ENCODE measurements around the gene BFAR.

The BFAR gene

DNA sequence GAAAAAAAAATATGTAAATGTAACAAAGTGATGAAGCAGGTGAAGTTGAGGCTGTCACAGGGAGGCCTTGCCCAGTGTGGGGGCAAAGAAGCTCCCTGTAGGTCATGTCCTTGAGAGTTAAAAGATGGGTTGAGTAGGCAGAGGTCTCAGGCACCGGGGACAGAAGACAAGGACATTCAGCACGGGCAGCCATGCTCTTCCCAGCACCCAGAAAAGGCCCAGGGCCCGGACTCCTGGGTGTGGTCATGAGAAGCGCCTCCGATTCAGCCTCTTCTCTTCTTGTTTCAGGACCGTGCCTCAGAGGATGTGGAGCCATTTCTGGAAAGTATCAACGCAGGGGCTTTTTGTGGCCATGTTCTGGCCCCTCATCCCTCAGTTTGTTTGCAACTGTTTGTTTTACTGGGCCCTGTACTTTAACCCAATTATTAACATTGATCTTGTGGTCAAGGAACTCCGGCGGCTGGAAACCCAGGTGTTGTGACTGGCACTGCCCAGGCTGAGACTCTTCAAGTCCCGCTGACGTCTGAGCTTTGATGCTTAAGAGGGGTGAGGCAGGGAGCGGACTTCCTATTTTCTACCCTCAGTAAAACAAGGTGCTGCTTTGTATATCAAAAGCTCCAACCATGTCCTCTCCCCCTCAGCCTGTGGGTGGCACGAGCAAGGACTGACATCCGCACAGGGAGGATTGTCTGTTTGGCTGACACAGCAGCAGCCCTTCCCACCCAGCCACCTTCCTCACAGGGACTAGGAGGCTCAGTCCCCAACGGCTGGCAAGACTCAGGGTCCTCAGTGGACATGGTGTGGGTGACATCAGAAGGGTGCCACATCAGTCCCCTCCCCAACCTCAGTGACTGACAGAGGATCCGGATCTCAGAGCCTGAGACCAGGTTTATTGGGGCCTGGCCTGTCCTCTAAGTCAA, 34.9 kb downstream of the BFAR start:
- no peak for TF ChIP-seq CTCF (IDR thresholded peaks at IDR 0.05; ENCODE audit: insufficient read depth, low read depth, low read length, missing control alignments)
- no peak overlapping the region for H3K4me3 ChIP-seq (ENCODE audit: low read length)
- DNase-seq (ENCODE audit: low read depth): no peak

- TF ChIP-seq CTCF (IDR thresholded peaks at IDR 0.05; ENCODE audit: insufficient read depth, low read depth, low read length, missing control alignments): no peak
- no peak overlapping the region for H3K4me3 ChIP-seq (ENCODE audit: low read length)
- no peak for DNase-seq (ENCODE audit: low read depth)
Observed at GRCh38 chr16:14668556-14669223, 35.9 kb downstream of the BFAR start.

GRCh38 chr16:14669776-14670175, 37.0 kb downstream of the BFAR start:
- peak; percentile 21 for TF ChIP-seq CTCF (IDR thresholded peaks at IDR 0.05; ENCODE audit: insufficient read depth, low read depth, low read length, missing control alignments)
- DNase-seq (ENCODE audit: low read depth): peak; percentile 30
- no peak overlapping the region for H3K4me3 ChIP-seq (ENCODE audit: low read length)

DNA sequence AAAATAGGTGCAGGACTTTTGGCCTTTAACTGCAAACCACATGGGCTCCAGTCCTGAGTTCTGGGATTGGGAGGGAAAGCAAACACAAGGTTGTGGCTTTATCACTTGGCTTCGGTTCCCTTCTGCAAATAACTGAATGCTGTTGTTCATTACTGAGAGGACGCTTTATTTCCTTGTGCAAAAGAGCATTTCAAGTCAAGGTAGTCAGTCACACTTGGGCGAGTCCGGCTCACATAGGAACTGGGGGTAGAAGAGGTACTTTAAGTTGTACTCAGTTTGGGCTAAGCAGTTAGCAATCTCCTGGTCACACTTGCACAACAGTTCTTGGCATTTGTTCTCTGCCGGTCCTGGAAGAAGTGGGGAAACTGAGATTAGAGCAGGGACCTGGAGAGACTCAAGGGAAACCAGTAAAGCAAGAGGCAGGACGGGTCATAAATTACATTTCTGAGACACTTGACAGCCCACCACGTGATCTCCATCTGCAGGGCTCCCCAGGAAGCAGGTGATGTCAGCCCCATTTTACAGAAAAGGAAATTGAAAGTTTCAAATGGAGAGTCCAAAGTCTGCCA, 39.7 kb downstream of the BFAR start:
- H3K4me3 ChIP-seq (ENCODE audit: low read length): no peak overlapping the region
- no peak for TF ChIP-seq CTCF (IDR thresholded peaks at IDR 0.05; ENCODE audit: insufficient read depth, low read depth, low read length, missing control alignments)
- no peak for DNase-seq (ENCODE audit: low read depth)

DNA sequence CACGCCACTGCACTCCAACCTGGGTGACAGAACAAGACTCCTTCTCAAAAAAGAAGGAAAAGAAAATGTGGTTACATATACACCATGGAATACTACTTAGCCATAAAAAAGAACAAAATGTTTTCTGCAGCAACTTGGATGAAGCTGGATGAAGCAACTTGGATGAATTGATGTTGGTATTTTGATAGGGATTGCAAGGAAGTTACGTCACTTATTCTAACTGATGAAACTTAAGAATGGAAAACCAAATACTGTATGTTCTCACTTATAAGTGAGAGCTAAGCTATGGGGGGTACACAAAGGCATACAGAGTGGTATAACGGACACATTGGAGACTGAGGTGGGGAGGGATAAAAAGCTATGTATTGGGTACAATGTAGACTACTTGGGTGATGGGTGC, 43.9 kb downstream of the BFAR start:
- no peak overlapping the region for H3K4me3 ChIP-seq (ENCODE audit: low read length)
- no peak for TF ChIP-seq CTCF (IDR thresholded peaks at IDR 0.05; ENCODE audit: insufficient read depth, low read depth, low read length, missing control alignments)
- DNase-seq (ENCODE audit: low read depth): no peak

- no peak for DNase-seq (ENCODE audit: low read depth)
- TF ChIP-seq CTCF (IDR thresholded peaks at IDR 0.05; ENCODE audit: insufficient read depth, low read depth, low read length, missing control alignments): no peak
- H3K4me3 ChIP-seq (ENCODE audit: low read length): no peak overlapping the region
Observed at GRCh38 chr16:14677627-14678026, 44.9 kb downstream of the BFAR start.
